ENCODE measurements around the gene HIF1A.
"Not testable (repeated sequence)": the region's sequence is repeated elsewhere in the genome, so short reads cannot be mapped to it uniquely, and the experiment has no call there.

Gene HIF1A

GRCh38 chr14:61751475-61751989, 56.2 kb downstream of the HIF1A start:
- Histone ChIP-seq H3K27ac (ENCODE audit: low read length) (peak overlapping the region; percentile 65), H3K4me1 (ENCODE audit: control insufficient read depth in 1 of 2, insufficient read depth in 2 of 2, low read length in 2 of 2) (peaks cover 2 to 7% of the 10 kb centered on the region in 2 donors), H3K9me3 (ENCODE audit: control insufficient read depth in 1 of 2, low read length in 2 of 2) (no peaks in the 10 kb centered on the region)

GRCh38 chr14:61752626-61753025, 57.3 kb downstream of the HIF1A start:
- Histone ChIP-seq H3K4me3 (ENCODE audit: low read depth in 1 of 2, low read length in 2 of 2) (no peak overlapping the region), H3K36me3 (ENCODE audit: control insufficient read depth in 1 of 2, insufficient read depth in 2 of 2, low read length in 2 of 2) (peaks cover 7 to 9% of the 10 kb centered on the region in 2 donors), H3K9me3 (ENCODE audit: control insufficient read depth in 1 of 2, low read length in 2 of 2) (no peaks in the 10 kb centered on the region), H3K27ac (ENCODE audit: low read length) (no peak overlapping the region), H3K27me3 (ENCODE audit: low read depth, low read length) (no peaks in the 10 kb centered on the region), H3K4me1 (ENCODE audit: control insufficient read depth in 1 of 2, insufficient read depth in 2 of 2, low read length in 2 of 2) (peaks cover 2 to 7% of the 10 kb centered on the region in 2 donors)

More at GRCh38 chr14:61751475-61751989, 56.2 kb downstream of the HIF1A start:
- no peaks in the 10 kb centered on the region for H3K27me3 ChIP-seq (ENCODE audit: low read depth, low read length)
- H3K36me3 ChIP-seq (ENCODE audit: control insufficient read depth in 1 of 2, insufficient read depth in 2 of 2, low read length in 2 of 2): peaks cover 13 to 20% of the 10 kb centered on the region in 2 donors
- H3K4me3 ChIP-seq (ENCODE audit: low read depth in 1 of 2, low read length in 2 of 2): peak overlapping the region; percentile 65 to 77

GRCh38 chr14:61753631-61754030, 58.3 kb downstream of the HIF1A start:
- H3K4me3 ChIP-seq (ENCODE audit: low read depth in 1 of 2, low read length in 2 of 2): no peak overlapping the region
- H3K4me1 ChIP-seq (ENCODE audit: control insufficient read depth in 1 of 2, insufficient read depth in 2 of 2, low read length in 2 of 2): peaks cover 0 to 7% of the 10 kb centered on the region in 2 donors
- H3K27ac ChIP-seq (ENCODE audit: low read length): no peak overlapping the region
- no peaks in the 10 kb centered on the region for H3K9me3 ChIP-seq (ENCODE audit: control insufficient read depth in 1 of 2, low read length in 2 of 2)
- no peaks in the 10 kb centered on the region for H3K27me3 ChIP-seq (ENCODE audit: low read depth, low read length)
- no peaks in the 10 kb centered on the region for H3K36me3 ChIP-seq (ENCODE audit: control insufficient read depth in 1 of 2, insufficient read depth in 2 of 2, low read length in 2 of 2)

GRCh38 chr14:61754627-61755381, 59.5 kb downstream of the HIF1A start:
- no peaks in the 10 kb centered on the region for H3K36me3 ChIP-seq (ENCODE audit: control insufficient read depth in 1 of 2, insufficient read depth in 2 of 2, low read length in 2 of 2)
- no peaks in the 10 kb centered on the region for H3K27me3 ChIP-seq (ENCODE audit: low read depth, low read length)
- H3K4me1 ChIP-seq (ENCODE audit: control insufficient read depth in 1 of 2, insufficient read depth in 2 of 2, low read length in 2 of 2): peaks cover 0 to 7% of the 10 kb centered on the region in 2 donors
- H3K9me3 ChIP-seq (ENCODE audit: control insufficient read depth in 1 of 2, low read length in 2 of 2): no peaks in the 10 kb centered on the region
- H3K27ac ChIP-seq (ENCODE audit: low read length): no peak overlapping the region
- no peak overlapping the region for H3K4me3 ChIP-seq (ENCODE audit: low read depth in 1 of 2, low read length in 2 of 2)

GRCh38 chr14:61755382-61755742, 60.0 kb downstream of the HIF1A start:
- H3K4me3 ChIP-seq (ENCODE audit: low read depth in 1 of 2, low read length in 2 of 2): not testable (repeated sequence)

GRCh38 chr14:61756135-61756534, 60.8 kb downstream of the HIF1A start:
- no peaks in the 10 kb centered on the region for H3K36me3 ChIP-seq (ENCODE audit: control insufficient read depth in 1 of 2, insufficient read depth in 2 of 2, low read length in 2 of 2)
- peaks cover 0 to 7% of the 10 kb centered on the region in 2 donors for H3K4me1 ChIP-seq (ENCODE audit: control insufficient read depth in 1 of 2, insufficient read depth in 2 of 2, low read length in 2 of 2)
- H3K4me3 ChIP-seq (ENCODE audit: low read depth in 1 of 2, low read length in 2 of 2): no peak overlapping the region
- no peaks in the 10 kb centered on the region for H3K9me3 ChIP-seq (ENCODE audit: control insufficient read depth in 1 of 2, low read length in 2 of 2)
- no peak overlapping the region for H3K27ac ChIP-seq (ENCODE audit: low read length)
- no peaks in the 10 kb centered on the region for H3K27me3 ChIP-seq (ENCODE audit: low read depth, low read length)

More at GRCh38 chr14:61755382-61755742, 60.0 kb downstream of the HIF1A start:
- H3K36me3 ChIP-seq (ENCODE audit: control insufficient read depth in 1 of 2, insufficient read depth in 2 of 2, low read length in 2 of 2); H3K27me3 ChIP-seq (ENCODE audit: low read depth, low read length); H3K9me3 ChIP-seq (ENCODE audit: control insufficient read depth in 1 of 2, low read length in 2 of 2); H3K4me1 ChIP-seq (ENCODE audit: control insufficient read depth in 1 of 2, insufficient read depth in 2 of 2, low read length in 2 of 2); H3K27ac ChIP-seq (ENCODE audit: low read length): not testable (repeated sequence)

- no peaks in the 10 kb centered on the region for H3K27me3 ChIP-seq (ENCODE audit: low read depth, low read length)
- H3K4me3 ChIP-seq (ENCODE audit: low read depth in 1 of 2, low read length in 2 of 2): no peak overlapping the region
- H3K27ac ChIP-seq (ENCODE audit: low read length): no peak overlapping the region
- H3K9me3 ChIP-seq (ENCODE audit: control insufficient read depth in 1 of 2, low read length in 2 of 2): no peaks in the 10 kb centered on the region
- H3K4me1 ChIP-seq (ENCODE audit: control insufficient read depth in 1 of 2, insufficient read depth in 2 of 2, low read length in 2 of 2): peaks cover 7 to 9% of the 10 kb centered on the region in 2 donors
- H3K36me3 ChIP-seq (ENCODE audit: control insufficient read depth in 1 of 2, insufficient read depth in 2 of 2, low read length in 2 of 2): no peaks in the 10 kb centered on the region
Observed at GRCh38 chr14:61759878-61760277, 64.6 kb downstream of the HIF1A start.

- Histone ChIP-seq H3K9me3 (ENCODE audit: control insufficient read depth in 1 of 2, low read length in 2 of 2) (no peaks in the 10 kb centered on the region), H3K4me3 (ENCODE audit: low read depth in 1 of 2, low read length in 2 of 2) (peak overlapping the region; percentile 88 to 95), H3K4me1 (ENCODE audit: control insufficient read depth in 1 of 2, insufficient read depth in 2 of 2, low read length in 2 of 2) (peaks cover 7 to 9% of the 10 kb centered on the region in 2 donors), H3K27ac (ENCODE audit: low read length) (peak overlapping the region; percentile 94), H3K36me3 (ENCODE audit: control insufficient read depth in 1 of 2, insufficient read depth in 2 of 2, low read length in 2 of 2) (no peaks in the 10 kb centered on the region), H3K27me3 (ENCODE audit: low read depth, low read length) (no peaks in the 10 kb centered on the region)
Observed at GRCh38 chr14:61761557-61761956, 66.2 kb downstream of the HIF1A start.

- Histone ChIP-seq H3K4me1 (ENCODE audit: control insufficient read depth in 1 of 2, insufficient read depth in 2 of 2, low read length in 2 of 2) (peaks cover 7 to 9% of the 10 kb centered on the region in 2 donors), H3K4me3 (ENCODE audit: low read depth in 1 of 2, low read length in 2 of 2) (peak within 1 kb of the TSS; percentile 88 to 95), H3K27me3 (ENCODE audit: low read depth, low read length) (no peaks in the 10 kb centered on the region), H3K36me3 (ENCODE audit: control insufficient read depth in 1 of 2, insufficient read depth in 2 of 2, low read length in 2 of 2) (no peaks in the 10 kb centered on the region), H3K9me3 (ENCODE audit: control insufficient read depth in 1 of 2, low read length in 2 of 2) (no peaks in the 10 kb centered on the region), H3K27ac (ENCODE audit: low read length) (peak within 1 kb of the TSS; percentile 94)
Observed at GRCh38 chr14:61761959-61762786, 66.9 kb downstream of the HIF1A start, which contains the start of gene SNAPC1. Gene SNAPC1 (plus strand): TSS chr14:61762420. CDS start chr14:61762461, 41 bp downstream.

GRCh38 chr14:61764342-61765122, 69.2 kb downstream of the HIF1A start:
- peaks cover 2 to 6% of the 10 kb centered on the region in 2 donors for H3K36me3 ChIP-seq (ENCODE audit: control insufficient read depth in 1 of 2, insufficient read depth in 2 of 2, low read length in 2 of 2)
- H3K27me3 ChIP-seq (ENCODE audit: low read depth, low read length): no peaks in the 10 kb centered on the region
- H3K4me1 ChIP-seq (ENCODE audit: control insufficient read depth in 1 of 2, insufficient read depth in 2 of 2, low read length in 2 of 2): peaks cover 7 to 9% of the 10 kb centered on the region in 2 donors
- H3K27ac ChIP-seq (ENCODE audit: low read length): no peak overlapping the region
- H3K4me3 ChIP-seq (ENCODE audit: low read depth in 1 of 2, low read length in 2 of 2): no peak overlapping the region
- H3K9me3 ChIP-seq (ENCODE audit: control insufficient read depth in 1 of 2, low read length in 2 of 2): no peaks in the 10 kb centered on the region

All from muscle layer of duodenum (tissue), 2 donors.